SU-DHL-6 (cell line): ENCODE data around the gene COG5.

ENCODE experiments used
- H2AFZ ChIP-seq: fragments of 200-600 bp; sonication (generic); 2 replicates; pipeline ENCODE4 v1.6.1; 2014; ENCODE audit warnings: low read depth, mild to moderate bottlenecking, moderate library complexity, mixed read lengths, antibody characterized with exemption, low read length; ENCODE audit not compliant: severe bottlenecking
- H3F3A ChIP-seq: fragments of 200-600 bp; shearing (Covaris generic); 2 replicates; pipeline ENCODE4 v1.6.0; 2016; ENCODE audit warnings: antibody characterized with exemption, mild to moderate bottlenecking; ENCODE audit not compliant: insufficient read depth
- H3K27ac ChIP-seq: fragments of 200-600 bp; sonication (generic); 2 replicates; pipeline ENCODE4 v1.5.1; 2016; ENCODE audit warnings: low read depth, mild to moderate bottlenecking, low read length, moderate library complexity, mixed read lengths
- H3K27me3 ChIP-seq: fragments of 200-600 bp; sonication (generic), shearing (Covaris generic); 2 replicates; pipeline ENCODE4 v1.6.0; 2014; ENCODE audit warnings: mild to moderate bottlenecking, low read length
- H3K36me3 ChIP-seq: fragments of 200-600 bp; sonication (generic); 2 replicates; pipeline ENCODE4 v1.6.1; 2014; ENCODE audit warnings: mild to moderate bottlenecking, low read length, mixed read lengths
- H3K4me2 ChIP-seq: fragments of 300-600, 200-600 bp; shearing (Covaris generic), sonication (generic); 2 replicates; pipeline ENCODE4 v1.6.0; 2014; ENCODE audit warnings: low read length, low read depth, mild to moderate bottlenecking; ENCODE audit not compliant: poor library complexity, severe bottlenecking
- H3K4me3 ChIP-seq: fragments of 200-600 bp; sonication (generic); 2 replicates; pipeline ENCODE4 v1.5.1; 2014; ENCODE audit warnings: antibody characterized with exemption, low read length, mild to moderate bottlenecking, mixed read lengths; ENCODE audit not compliant: insufficient read depth, poor library complexity, severe bottlenecking
- H3K79me2 ChIP-seq: fragments of 200-600 bp; sonication (generic); 2 replicates; pipeline ENCODE4 v1.6.1; 2014; ENCODE audit warnings: mild to moderate bottlenecking, low read length, moderate library complexity; ENCODE audit not compliant: insufficient read depth
- H3K9ac ChIP-seq: fragments of 200-600 bp; sonication (generic); 2 replicates; pipeline ENCODE4 v1.7.0; 2014; ENCODE audit warnings: mild to moderate bottlenecking, low read length
- H3K9me2 ChIP-seq: fragments of 200-600 bp; sonication (generic); replicated peaks from 2 replicates; pipeline ENCODE4 v1.6.1; 2014; ENCODE audit warnings: low read length; ENCODE audit not compliant: insufficient read depth
- H3K9me3 ChIP-seq: fragments of 200-600 bp; sonication (generic); 2 replicates; pipeline ENCODE4 v1.6.1; 2014; ENCODE audit warnings: low read length, mixed read lengths; ENCODE audit not compliant: insufficient read depth
- H4K20me1 ChIP-seq: fragments of 200-600 bp; sonication (generic); 2 replicates; pipeline ENCODE4 v1.6.1; 2014; ENCODE audit warnings: low read depth, mild to moderate bottlenecking, antibody characterized with exemption, low read length, moderate library complexity, mixed read lengths
- CTCF ChIP-seq: fragments of 200-600 bp; sonication (generic); IDR thresholded peaks from one replicate; pipeline ENCODE4 v1.5.1; 2017; ENCODE audit warnings: antibody characterized with exemption, mild to moderate bottlenecking, low read length, moderate library complexity; ENCODE audit not compliant: insufficient read depth, poor library complexity, severe bottlenecking
- EZH2phosphoT487 ChIP-seq: fragments of 200-600 bp; sonication (generic), shearing (Covaris generic); conservative IDR thresholded peaks from 2 replicates; pipeline ENCODE4 v1.6.1; 2018; ENCODE audit warnings: mild to moderate bottlenecking, antibody characterized with exemption, low read length, moderate library complexity, mixed read lengths

Gene COG5

DNA sequence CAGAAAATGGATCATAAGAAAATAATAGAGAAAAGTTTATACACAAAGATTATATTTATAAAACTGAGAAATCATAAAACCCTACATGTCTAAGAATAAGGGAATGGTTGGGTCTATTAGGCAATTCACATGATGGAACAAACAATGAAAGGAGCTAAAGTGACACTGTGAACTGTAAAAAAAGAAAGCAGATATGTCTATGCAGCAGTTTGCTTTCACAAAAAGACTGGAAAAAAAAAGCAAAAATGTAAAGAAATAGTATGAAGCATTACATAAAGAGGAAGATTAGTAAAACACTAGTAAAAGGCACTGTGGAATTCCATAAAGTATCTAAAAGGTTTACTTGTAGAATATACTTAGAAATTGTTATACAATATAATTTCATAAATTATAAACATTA lies 299.0 kb downstream of the COG5 start:
- Histone ChIP-seq H3K4me2 (no peak overlapping the region), H2AFZ (no peak overlapping the region), H3K36me3 (no peaks in the 10 kb centered on the region), H3K9me3 (no peaks in the 10 kb centered on the region), H3K9ac (no peak overlapping the region), H3K27ac (no peak overlapping the region), H4K20me1 (no peaks in the 10 kb centered on the region), H3F3A (no peaks in the 10 kb centered on the region), H3K9me2 (no peaks in the 10 kb centered on the region), H3K4me3 (no peak overlapping the region), H3K79me2 (no peaks in the 10 kb centered on the region), H3K27me3 (no peaks in the 10 kb centered on the region)
- no peak for TF ChIP-seq CTCF
- TF ChIP-seq EZH2phosphoT487: no peak

GRCh38 chr7:107262857-107263256 lies 300.9 kb downstream of the COG5 start:
- Histone ChIP-seq H3F3A (no peaks in the 10 kb centered on the region), H3K27ac (no peak overlapping the region), H4K20me1 (no peaks in the 10 kb centered on the region), H3K4me2 (no peak overlapping the region), H3K9me2 (no peaks in the 10 kb centered on the region), H3K79me2 (no peaks in the 10 kb centered on the region), H3K27me3 (no peaks in the 10 kb centered on the region), H3K9ac (no peak overlapping the region), H3K36me3 (no peaks in the 10 kb centered on the region), H3K9me3 (no peaks in the 10 kb centered on the region), H3K4me3 (no peak overlapping the region), H2AFZ (no peak overlapping the region)
- no peak for TF ChIP-seq EZH2phosphoT487
- TF ChIP-seq CTCF: no peak

DNA sequence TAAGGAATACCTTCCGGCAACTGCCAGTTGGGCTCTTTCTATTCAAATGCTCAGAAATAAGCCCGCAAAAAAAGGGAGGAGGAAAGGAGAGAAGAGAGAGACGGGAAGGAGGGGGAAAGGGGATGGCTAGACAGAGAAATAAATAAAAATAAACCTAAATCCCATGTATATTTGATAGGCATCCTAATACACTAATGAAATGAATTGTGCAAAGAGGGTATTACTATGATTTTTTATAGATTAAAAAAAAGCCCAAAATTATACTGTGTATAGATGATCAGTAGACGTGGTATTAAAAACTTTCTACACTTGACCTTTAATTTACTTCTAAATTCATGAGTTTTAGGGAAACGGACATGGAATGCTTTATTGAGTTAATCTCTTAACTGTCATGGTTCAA lies 305.0 kb downstream of the COG5 start:
- TF ChIP-seq CTCF (no peak), EZH2phosphoT487 (no peak)
- H3K9me2 ChIP-seq: no peaks in the 10 kb centered on the region
- no peak overlapping the region for H3K27ac ChIP-seq
- no peak overlapping the region for H3K4me3 ChIP-seq
- H3K27me3 ChIP-seq: no peaks in the 10 kb centered on the region
- H3K9ac ChIP-seq: no peak overlapping the region
- H2AFZ ChIP-seq: no peak overlapping the region
- no peaks in the 10 kb centered on the region for H4K20me1 ChIP-seq
- H3F3A ChIP-seq: no peaks in the 10 kb centered on the region
- no peaks in the 10 kb centered on the region for H3K36me3 ChIP-seq
- H3K4me2 ChIP-seq: no peak overlapping the region
- no peaks in the 10 kb centered on the region for H3K9me3 ChIP-seq
- H3K79me2 ChIP-seq: no peaks in the 10 kb centered on the region

- no peak overlapping the region for H3K9ac ChIP-seq
- no peaks in the 10 kb centered on the region for H3K9me2 ChIP-seq
- no peak overlapping the region for H3K4me2 ChIP-seq
- H4K20me1 ChIP-seq: no peaks in the 10 kb centered on the region
- no peaks in the 10 kb centered on the region for H3K9me3 ChIP-seq
- H3K27ac ChIP-seq: no peak overlapping the region
- no peak overlapping the region for H2AFZ ChIP-seq
- H3K4me3 ChIP-seq: no peak overlapping the region
- H3K79me2 ChIP-seq: no peaks in the 10 kb centered on the region
- no peaks in the 10 kb centered on the region for H3K27me3 ChIP-seq
- H3K36me3 ChIP-seq: no peaks in the 10 kb centered on the region
- H3F3A ChIP-seq: no peaks in the 10 kb centered on the region
- TF ChIP-seq CTCF (no peak), EZH2phosphoT487 (no peak)
Measured at GRCh38 chr7:107255602-107256001, 308.1 kb downstream of the COG5 start.
